Activated T-cell treated with anti-CD3 and anti-CD28 coated beads, Interleukin-2, amount 50 U/mL, for 72 hours (primary cell): Measurements from ENCODE around the gene RNF151. TPM values are rescaled to one million over a fixed set of nuclear protein-coding genes. Genes with fewer than 3 reads are reported as not detected.

ENCODE experiments used
- ATAC-seq, 2 donors: fragments of 150-1000 bp; cut with Tn5 transposase; replicated peaks in 1 of 2; 2 replicates each; pipeline ENCODE4 v1.10.0; 2021; ENCODE audit warnings: moderate library complexity in 2 of 2, mild to moderate bottlenecking in 1 of 2
- DNase-seq, 2 donors: peaks; one replicate each; pipeline ENCODE4 v3.0.0; 2021 to 2022; ENCODE audit warnings: mixed read lengths in 1 of 2
- H3K27ac Mint-ChIP-seq: one replicate; pipeline ENCODE4 v1.8.0; 2022; ENCODE audit warnings: mild to moderate bottlenecking, moderate library complexity, mixed read lengths
- H3K27me3 Mint-ChIP-seq: one replicate; pipeline ENCODE4 v1.8.0; 2022; ENCODE audit warnings: low read depth, mixed read lengths
- H3K36me3 Mint-ChIP-seq, 2 donors: one replicate each; pipeline ENCODE4 v1.8.0; 2022; ENCODE audit warnings: mixed read lengths in 2 of 2, mild to moderate bottlenecking in 1 of 2; ENCODE audit not compliant: insufficient read depth in 2 of 2
- H3K4me1 Mint-ChIP-seq: one replicate; pipeline ENCODE4 v1.8.0; 2022; ENCODE audit warnings: low read depth, mixed read lengths
- H3K4me3 Mint-ChIP-seq, 2 donors: one replicate each; pipeline ENCODE4 v1.8.0; 2022; ENCODE audit warnings: mild to moderate bottlenecking in 2 of 2, mixed read lengths in 2 of 2, moderate library complexity in 2 of 2
- H3K9me3 Mint-ChIP-seq, 2 donors: one replicate each; pipeline ENCODE4 v1.8.0; 2022; ENCODE audit warnings: mixed read lengths in 2 of 2
- total RNA-seq, 2 donors: library from RNA; stranded (reverse); gene quantifications; one replicate each; pipeline ENCODE4 v1.2.3, GENCODE V29; 2022

RNF151 gene
- total RNA-seq, 2 donors from 2014 or later: 0.81 TPM; not detected in 1

DNA sequence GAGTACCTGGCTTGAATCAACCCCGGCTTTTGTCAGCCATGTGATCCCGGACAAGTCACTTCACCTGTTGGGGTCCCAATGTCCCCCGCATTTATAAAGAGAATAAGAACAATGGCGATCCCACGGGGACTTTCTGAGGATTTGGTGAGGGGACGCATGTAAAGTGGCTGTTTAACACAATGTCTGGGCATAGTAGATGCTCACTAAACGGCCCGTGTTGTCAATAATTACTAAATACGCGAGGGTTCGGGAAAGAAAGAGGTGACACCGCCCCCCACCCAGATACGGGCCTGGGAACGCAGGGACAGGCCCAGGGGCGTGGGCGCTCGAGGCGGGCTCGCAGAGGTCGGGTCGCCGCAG lies 24.9 kb downstream of the RNF151 start:
- Mint-ChIP-seq H3K4me3 (peak overlapping the region; percentile 86 to 88), H3K4me1 (peaks cover 30% of the 10 kb centered on the region)
- ATAC-seq: no peak

DNA sequence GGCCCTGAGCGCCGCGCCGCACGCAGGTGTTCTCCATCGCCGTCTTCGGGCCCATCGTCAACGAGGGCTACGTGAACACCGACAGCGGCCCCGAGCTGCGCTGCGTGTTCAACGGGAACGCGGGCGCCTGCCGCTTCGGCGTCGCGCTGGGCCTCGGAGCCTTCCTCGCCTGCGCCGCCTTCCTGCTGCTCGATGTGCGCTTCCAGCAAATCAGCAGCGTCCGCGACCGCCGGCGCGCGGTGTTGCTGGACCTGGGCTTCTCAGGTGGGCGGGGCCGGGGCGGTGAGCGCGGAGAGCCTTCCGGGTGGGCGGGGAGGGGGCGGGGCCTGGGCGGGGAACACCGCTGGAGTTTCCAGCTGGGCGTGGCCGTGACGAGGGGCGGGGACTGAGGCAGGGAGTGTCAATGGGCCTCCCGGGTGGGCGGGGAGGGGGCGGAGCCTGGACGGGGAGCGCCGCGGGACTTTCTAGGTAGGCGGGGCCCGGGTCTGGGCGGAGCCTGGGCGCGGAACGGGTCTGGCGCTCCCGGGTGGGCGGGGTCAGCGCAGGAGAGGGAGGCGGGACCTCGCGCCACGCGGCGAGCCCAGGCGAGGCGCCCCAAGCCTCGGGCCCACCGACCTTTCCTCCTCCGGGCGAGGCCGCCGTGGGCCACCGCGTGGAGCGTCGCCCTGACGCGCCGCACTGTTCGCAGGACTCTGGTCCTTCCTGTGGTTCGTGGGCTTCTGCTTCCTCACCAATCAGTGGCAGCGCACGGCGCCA lies 25.5 kb downstream of the RNF151 start:
- peaks cover 2 to 6% of the 10 kb centered on the region in 2 donors for H3K36me3 Mint-ChIP-seq
- no peaks in the 10 kb centered on the region for H3K9me3 Mint-ChIP-seq
- peak overlapping the region; percentile 86 to 88 for H3K4me3 Mint-ChIP-seq
- peak; percentile 97 for DNase-seq
- peaks cover 33% of the 10 kb centered on the region for H3K4me1 Mint-ChIP-seq
- H3K27ac Mint-ChIP-seq: no peak overlapping the region
- peaks cover 8% of the 10 kb centered on the region for H3K27me3 Mint-ChIP-seq
- ATAC-seq: peak; percentile 64 to 71

More for the DNA sequence above, 24.9 kb downstream of the RNF151 start:
- DNase-seq: no peak
- Mint-ChIP-seq H3K27ac (peak overlapping the region; percentile 50), H3K27me3 (peaks cover 8% of the 10 kb centered on the region), H3K9me3 (no peaks in the 10 kb centered on the region), H3K36me3 (peaks cover 2 to 6% of the 10 kb centered on the region in 2 donors)

DNA sequence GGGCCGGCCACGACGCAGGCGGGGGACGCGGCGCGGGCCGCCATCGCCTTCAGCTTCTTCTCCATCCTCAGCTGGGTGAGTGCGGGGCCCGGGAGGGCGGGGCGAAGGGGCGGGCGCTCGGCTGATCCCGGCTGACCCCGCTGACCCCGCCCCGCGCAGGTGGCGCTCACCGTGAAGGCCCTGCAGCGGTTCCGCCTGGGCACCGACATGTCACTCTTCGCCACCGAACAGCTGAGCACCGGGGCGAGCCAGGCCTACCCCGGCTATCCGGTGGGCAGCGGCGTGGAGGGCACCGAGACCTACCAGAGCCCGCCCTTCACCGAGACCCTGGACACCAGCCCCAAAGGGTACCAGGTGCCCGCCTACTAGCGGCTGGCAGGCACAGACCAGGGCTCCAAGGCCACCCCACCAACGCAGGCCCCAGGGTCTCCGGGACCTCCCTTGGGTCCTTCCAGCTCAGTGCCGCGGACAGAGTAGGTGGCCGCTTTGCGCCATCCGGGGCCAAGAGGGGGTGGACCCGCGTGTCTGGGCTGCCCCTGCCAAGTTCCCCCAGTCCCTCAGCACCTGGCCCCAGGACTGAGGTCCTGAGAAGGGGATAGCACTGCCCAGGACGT lies 26.2 kb downstream of the RNF151 start:
- Mint-ChIP-seq H3K27me3 (peaks cover 8% of the 10 kb centered on the region), H3K27ac (no peak overlapping the region), H3K4me3 (no peak overlapping the region), H3K36me3 (peaks cover 2 to 6% of the 10 kb centered on the region in 2 donors), H3K9me3 (no peaks in the 10 kb centered on the region), H3K4me1 (peaks cover 33% of the 10 kb centered on the region)
- no peak for ATAC-seq
- DNase-seq: no peak

DNA sequence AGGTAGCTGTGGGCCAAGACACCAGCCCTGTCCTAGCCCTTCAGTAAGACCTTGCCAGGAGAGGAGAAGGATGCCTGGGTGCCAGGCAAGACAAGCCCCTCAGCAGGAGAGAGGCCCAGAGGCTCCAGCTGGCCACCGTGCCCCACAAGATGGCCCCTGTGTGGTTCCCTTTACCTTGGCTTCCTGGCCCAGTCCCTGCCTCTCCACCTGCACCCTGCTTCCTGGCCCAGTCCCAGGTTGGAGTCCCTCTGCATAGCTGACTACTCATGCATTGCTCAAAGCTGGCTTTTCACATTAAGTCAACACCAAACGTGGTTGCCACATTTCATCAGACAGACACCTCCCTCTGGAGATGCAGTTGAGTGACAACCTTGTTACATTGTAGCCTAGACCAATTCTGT lies 27.1 kb downstream of the RNF151 start:
- peak overlapping the region; percentile 23 for H3K27ac Mint-ChIP-seq

DNA sequence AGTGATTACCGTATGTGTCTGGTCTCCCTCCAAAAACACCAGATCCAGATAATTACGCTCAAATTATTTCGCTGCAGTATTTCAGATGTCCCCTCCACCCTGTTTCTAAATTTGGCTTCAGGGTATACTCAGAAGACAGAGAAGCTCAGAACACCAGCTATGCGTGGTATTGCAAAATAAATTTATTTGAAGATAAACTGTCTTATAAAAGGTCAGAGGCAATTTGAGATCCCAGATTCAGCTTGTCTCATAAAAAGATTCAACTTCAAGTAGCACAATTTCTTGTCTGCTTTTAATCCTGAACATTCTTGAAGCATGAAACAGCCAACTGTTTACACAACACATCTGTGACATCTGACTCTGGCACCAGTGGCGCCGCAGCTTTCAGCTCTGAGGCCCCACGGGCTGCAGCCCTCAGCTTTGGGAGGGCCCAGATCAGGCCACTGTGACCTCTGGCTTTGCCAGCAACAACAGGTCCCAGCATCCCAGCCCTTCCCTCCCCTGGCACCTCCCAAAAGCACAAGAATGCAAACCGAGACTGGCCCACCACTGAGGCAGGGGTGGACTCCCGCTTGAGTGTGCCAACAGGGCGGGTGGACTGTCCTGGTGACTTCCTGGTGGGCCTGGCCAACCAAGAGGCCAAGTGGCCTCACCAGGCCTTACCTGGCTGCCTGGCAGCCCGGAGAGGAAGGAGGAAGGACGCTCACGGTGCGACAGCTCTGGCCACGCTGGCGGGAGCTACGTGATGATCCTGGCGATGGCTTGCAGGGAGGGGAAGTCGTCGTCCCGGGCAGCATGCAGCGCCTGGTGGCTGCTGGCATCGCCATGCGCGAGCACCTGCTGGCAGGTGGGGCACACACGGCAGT lies 31.1 kb downstream of the RNF151 start:
- Mint-ChIP-seq H3K36me3 (peaks cover 4 to 9% of the 10 kb centered on the region in 2 donors), H3K27ac (no peak overlapping the region), H3K27me3 (no peaks in the 10 kb centered on the region), H3K4me1 (peaks cover 24% of the 10 kb centered on the region), H3K9me3 (no peaks in the 10 kb centered on the region), H3K4me3 (no peak overlapping the region)
- DNase-seq (no peak), ATAC-seq (no peak)

More for the DNA sequence above, 27.1 kb downstream of the RNF151 start:
- DNase-seq (peak; percentile 74 to 75), ATAC-seq (peak; percentile 45 to 55)
- Mint-ChIP-seq H3K36me3 (peaks cover 3 to 6% of the 10 kb centered on the region in 2 donors), H3K4me1 (peaks cover 33% of the 10 kb centered on the region), H3K9me3 (no peaks in the 10 kb centered on the region), H3K4me3 (peak overlapping the region in 1 of 2 donors; percentile 36), H3K27me3 (peaks cover 3% of the 10 kb centered on the region)

DNA sequence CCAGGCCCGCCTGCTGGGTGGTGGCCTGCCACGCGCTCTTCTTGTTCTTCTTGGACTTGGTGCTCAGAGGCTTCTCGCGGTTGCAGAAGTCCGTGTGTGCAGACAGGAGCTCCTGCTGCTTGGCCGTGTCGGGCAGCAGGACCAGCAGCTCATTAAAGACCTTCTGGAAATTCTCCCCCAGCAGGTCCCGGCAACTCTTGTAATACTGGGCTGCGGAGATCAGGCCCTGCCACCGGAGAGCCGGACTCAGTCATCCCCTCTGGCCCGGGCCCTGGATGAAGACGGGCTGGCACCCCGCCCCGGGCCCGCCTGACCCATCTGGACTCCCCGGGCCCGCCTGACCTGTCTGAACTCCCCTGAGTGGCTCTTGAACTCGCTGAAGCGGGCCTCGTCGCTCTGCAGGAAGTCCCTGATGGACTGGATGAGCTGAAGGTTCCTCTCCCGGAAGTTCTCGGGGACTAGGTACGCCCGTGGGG lies 31.7 kb downstream of the RNF151 start:
- no peak for ATAC-seq
- Mint-ChIP-seq H3K36me3 (peaks cover 3 to 9% of the 10 kb centered on the region in 2 donors), H3K4me1 (peaks cover 21% of the 10 kb centered on the region), H3K9me3 (no peaks in the 10 kb centered on the region), H3K4me3 (no peak overlapping the region), H3K27ac (no peak overlapping the region), H3K27me3 (no peaks in the 10 kb centered on the region)
- no peak for DNase-seq

DNA sequence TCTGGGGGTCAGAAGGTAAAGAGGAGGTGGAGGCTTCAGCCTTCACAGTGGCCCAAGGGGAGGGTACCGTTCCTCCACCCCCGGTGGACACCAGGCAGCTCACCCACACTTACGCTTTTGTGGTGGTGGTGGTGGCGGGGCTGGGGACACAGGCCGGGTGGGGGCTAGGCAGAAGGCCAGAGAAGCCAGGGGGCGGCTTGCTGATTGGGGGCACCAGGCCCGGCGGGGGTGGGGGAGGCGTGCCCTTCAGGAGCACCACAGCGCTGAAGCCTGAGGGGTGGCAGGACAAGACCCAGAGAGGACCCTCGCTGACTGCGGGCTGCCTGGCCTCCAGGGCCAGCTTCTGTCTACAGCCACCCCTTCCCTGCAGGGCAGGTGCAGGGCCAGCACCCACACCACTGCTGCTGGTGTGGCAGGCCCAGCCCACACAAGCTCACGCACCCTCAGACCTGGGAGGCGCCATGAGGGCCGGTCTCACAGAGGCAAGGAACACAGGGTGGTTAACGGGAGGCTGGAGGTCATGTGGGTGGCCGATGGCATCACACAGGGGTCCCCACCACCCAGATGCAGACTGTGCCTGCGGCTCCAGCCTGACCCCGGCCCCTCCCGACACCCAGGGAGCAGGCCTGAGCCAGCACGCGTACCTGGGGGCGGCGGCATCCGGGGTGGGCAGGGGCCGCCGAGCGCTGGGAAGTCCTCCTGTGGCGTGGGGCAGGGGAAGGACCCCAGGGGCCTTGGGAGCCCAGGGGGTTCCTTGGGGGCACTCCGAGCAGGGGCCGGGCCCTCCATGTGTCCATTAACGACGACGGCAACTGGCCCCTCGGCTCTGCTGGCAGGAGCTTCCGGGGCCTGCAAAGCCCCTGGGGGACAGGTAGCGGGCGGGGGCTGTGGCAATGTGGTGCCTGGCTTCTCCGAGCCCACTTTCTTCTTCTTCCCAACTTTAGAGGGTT lies 32.5 kb downstream of the RNF151 start:
- no peak for DNase-seq
- Mint-ChIP-seq H3K27ac (no peak overlapping the region), H3K4me1 (peaks cover 14% of the 10 kb centered on the region), H3K36me3 (peaks cover 2 to 9% of the 10 kb centered on the region in 2 donors), H3K9me3 (no peaks in the 10 kb centered on the region), H3K4me3 (no peak overlapping the region), H3K27me3 (no peaks in the 10 kb centered on the region)
- no peak for ATAC-seq

DNA sequence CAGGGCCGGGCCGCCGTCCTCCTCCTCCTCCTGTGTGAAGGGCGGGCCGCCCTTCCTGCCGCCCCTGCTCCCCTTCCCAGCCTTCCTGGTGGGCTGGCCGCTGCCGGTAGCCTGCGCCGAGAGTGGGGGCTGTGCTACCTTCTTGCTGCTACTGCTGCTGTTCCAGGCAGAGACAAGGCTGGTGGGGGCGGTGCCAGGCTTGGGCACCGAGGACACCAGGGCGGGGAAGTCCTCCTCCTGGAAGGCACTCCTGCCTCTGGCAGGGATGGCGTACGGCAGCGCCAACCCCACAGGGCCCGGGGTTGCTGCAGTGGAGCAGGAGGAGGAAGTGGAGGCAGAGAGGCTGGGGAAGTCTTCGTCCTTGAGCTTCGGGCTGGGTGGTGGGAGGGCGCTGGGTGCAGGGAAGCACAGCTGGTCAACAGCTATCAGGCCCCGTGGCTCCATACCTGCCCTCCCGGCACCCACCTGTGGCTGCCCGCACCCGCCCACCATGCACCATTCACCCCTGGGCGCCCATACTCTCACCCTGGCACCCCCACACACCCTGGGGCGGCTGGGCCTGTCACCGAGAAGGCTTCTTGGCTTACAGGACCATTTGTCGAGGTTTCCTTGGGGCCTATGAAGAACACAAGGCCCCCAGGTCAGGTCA lies 33.3 kb downstream of the RNF151 start:
- Mint-ChIP-seq H3K4me1 (peaks cover 14% of the 10 kb centered on the region), H3K27ac (no peak overlapping the region), H3K4me3 (no peak overlapping the region), H3K9me3 (no peaks in the 10 kb centered on the region), H3K36me3 (peaks cover 2 to 9% of the 10 kb centered on the region in 2 donors), H3K27me3 (no peaks in the 10 kb centered on the region)
- DNase-seq (no peak), ATAC-seq (no peak)

DNA sequence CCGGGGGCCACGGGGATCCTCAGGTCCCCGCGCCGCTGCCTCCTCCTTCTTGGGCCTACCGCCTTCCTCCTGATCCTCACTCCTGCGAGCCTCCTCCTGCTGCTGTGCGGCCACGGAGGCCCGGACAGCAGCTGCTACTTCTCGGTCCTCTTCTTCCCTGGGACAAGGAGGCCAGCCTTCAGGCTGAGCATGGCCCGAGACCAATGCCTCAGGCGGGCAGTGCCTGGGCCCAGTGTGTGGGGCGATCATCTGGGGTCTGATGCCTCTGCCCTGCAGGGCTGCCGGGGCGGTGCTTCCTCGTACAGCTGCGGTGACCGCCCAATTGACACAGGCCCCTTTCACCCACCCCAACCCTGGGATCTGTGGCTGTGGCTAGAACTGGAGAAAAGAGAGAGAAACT lies 34.4 kb downstream of the RNF151 start:
- no peaks in the 10 kb centered on the region for H3K27me3 Mint-ChIP-seq
- H3K4me3 Mint-ChIP-seq: no peak overlapping the region
- no peaks in the 10 kb centered on the region for H3K9me3 Mint-ChIP-seq
- ATAC-seq (no peak), DNase-seq (no peak)
- peaks cover 20% of the 10 kb centered on the region for H3K4me1 Mint-ChIP-seq
- H3K27ac Mint-ChIP-seq: no peak overlapping the region
- H3K36me3 Mint-ChIP-seq: peaks cover 2 to 7% of the 10 kb centered on the region in 2 donors

DNA sequence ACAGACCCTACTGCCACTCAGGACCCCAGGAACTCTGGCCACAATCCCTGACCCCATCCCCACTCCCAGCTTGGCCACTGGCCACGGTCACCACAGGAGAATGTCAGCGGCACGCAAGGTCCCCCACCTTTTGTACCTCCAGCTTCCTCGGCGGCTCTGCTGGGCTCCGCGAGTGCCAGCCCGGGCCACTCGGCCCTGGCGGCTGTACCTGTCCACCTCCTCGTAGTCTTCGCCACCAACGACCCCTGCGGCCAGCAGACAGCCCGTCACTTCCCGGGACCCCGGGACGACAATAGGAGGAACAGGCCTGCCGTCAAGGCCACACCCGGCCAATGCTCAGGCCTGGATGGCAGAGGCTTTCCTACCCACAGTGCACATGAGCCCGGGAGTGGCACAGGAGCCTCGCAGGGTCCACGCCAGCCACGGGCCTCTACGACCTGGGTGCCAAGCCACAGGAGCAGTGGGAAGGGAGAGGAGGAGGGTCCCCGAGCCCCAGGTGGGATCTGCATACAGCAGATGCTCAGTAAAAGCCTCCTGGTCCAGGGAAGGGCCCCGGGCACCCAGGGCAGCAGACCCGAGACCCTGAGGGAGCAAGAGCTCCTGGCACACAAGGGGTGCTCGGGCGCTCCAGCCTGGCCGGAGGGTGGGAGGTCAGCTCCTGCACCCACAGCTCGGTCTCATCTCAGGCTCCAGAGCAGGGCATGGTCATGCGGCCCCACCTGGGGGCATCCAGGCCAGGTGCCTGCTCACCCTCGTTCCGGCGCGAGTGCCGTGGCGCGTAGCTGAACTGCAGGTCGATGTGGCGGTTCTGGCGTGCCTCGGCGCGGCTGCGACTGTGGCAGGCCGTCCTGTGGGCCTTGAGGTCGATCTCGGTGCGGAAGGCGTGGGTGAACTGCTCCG lies 35.0 kb downstream of the RNF151 start:
- ATAC-seq (no peak), DNase-seq (no peak)
- H3K9me3 Mint-ChIP-seq: no peaks in the 10 kb centered on the region
- H3K4me1 Mint-ChIP-seq: peaks cover 19% of the 10 kb centered on the region
- H3K27ac Mint-ChIP-seq: no peak overlapping the region
- peaks cover 2 to 7% of the 10 kb centered on the region in 2 donors for H3K36me3 Mint-ChIP-seq
- no peaks in the 10 kb centered on the region for H3K27me3 Mint-ChIP-seq
- H3K4me3 Mint-ChIP-seq: no peak overlapping the region
